ENCODE measurements around the gene SMS.

Gene SMS

DNA sequence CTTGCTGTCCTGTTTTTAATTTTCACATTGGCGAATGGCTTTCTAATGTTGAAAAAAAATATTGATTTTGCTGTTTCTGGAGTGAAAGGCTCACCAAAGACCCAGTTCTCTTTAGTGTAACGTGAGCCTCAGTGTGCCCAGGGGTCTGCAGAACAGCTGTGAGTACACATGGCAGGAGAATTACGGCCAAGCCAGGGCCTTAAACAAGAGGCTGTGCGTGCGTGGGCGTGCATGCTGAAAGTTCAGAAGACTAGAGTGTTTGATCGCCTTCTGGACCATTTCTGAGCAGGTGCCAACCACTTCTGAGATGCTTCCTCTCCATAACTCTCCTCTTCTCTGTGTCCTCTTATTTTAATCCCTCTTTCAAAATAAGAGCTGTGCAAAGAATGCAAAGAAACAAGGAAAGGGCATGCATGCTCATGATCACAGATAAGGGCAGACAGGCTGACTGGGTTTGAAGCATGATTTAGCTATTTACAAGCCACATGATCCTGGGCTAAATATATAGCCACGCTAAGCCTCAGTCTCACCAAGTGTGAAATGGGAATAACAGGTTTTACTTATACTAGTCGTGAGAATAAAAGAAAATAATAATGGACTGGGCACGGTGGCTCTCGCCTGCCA lies 101.5 kb downstream of the SMS start:
- DNase-seq: peak; percentile 83 to 95

GRCh38 chrX:22043872-22044271 lies 103.4 kb downstream of the SMS start:
- DNase-seq: no peak
